BJ (cell line): Measurements from ENCODE around the gene LYPLAL1. TPM values are rescaled to one million over a fixed set of nuclear protein-coding genes. Genes with fewer than 3 reads are reported as not detected.

ENCODE experiments used
- CTCF ChIA-PET: fragments of 350-600 bp; formaldehyde crosslinking; extraction: SDS; loops from one replicate; lab custom pipeline; 2021; ENCODE audit warnings: antibody characterized with exemption, inconsistent platforms; lab: Yijun Ruan, JAX
- POLR2A ChIA-PET: fragments of 300-600 bp; sonication (Branson Sonifier 250); formaldehyde crosslinking; extraction: SDS; loops from one replicate; lab custom pipeline; 2021; ENCODE audit warnings: antibody characterized with exemption; lab: Charles Lee
- DNase-seq: peaks from one replicate; pipeline ENCODE4 v3.0.0-alpha.2; 2011; ENCODE audit warnings: low read depth
- H3K27me3 ChIP-seq: 2 replicates; pipeline ENCODE4 v1.6.0; 2011; ENCODE audit warnings: low read length; ENCODE audit not compliant: control insufficient read depth, insufficient read depth
- H3K36me3 ChIP-seq: 2 replicates; pipeline ENCODE4 v1.5.1; 2011; ENCODE audit warnings: low read length; ENCODE audit not compliant: control insufficient read depth, insufficient read depth
- H3K4me3 ChIP-seq: 2 replicates; pipeline ENCODE4 v1.5.1; 2011; ENCODE audit warnings: low read depth, mild to moderate bottlenecking, control low read depth, low read length
- polyA plus RNA-seq: library from polyadenylated mRNA; depleted of rRNA; stranded (reverse); fragments of >200 nt; gene quantifications from 2 replicates; pipeline ENCODE4 v1.2.3, GENCODE V29; 2011
- TF ChIP-seq, protein P1 (sequence below): IDR thresholded peaks from 2 replicates; pipeline ENCODE4 v1.5.1; 2011; ENCODE audit warnings: low read depth, mild to moderate bottlenecking, control low read depth, inconsistent platforms, low read length, moderate library complexity; ENCODE audit not compliant: insufficient read depth

LYPLAL1 gene
- polyA plus RNA-seq, 1 experiment: 4.1 TPM

- no peaks in the 10 kb centered on the region for H3K36me3 ChIP-seq
- no peak for DNase-seq
- H3K27me3 ChIP-seq: no peaks in the 10 kb centered on the region
- TF ChIP-seq, protein P1, sequence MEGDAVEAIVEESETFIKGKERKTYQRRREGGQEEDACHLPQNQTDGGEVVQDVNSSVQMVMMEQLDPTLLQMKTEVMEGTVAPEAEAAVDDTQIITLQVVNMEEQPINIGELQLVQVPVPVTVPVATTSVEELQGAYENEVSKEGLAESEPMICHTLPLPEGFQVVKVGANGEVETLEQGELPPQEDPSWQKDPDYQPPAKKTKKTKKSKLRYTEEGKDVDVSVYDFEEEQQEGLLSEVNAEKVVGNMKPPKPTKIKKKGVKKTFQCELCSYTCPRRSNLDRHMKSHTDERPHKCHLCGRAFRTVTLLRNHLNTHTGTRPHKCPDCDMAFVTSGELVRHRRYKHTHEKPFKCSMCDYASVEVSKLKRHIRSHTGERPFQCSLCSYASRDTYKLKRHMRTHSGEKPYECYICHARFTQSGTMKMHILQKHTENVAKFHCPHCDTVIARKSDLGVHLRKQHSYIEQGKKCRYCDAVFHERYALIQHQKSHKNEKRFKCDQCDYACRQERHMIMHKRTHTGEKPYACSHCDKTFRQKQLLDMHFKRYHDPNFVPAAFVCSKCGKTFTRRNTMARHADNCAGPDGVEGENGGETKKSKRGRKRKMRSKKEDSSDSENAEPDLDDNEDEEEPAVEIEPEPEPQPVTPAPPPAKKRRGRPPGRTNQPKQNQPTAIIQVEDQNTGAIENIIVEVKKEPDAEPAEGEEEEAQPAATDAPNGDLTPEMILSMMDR: no peak
- ChIA-PET POLR2A (no interaction called here), CTCF (no interaction called here)
- H3K4me3 ChIP-seq: no peak overlapping the region
Measured at GRCh38 chr1:219232890-219233289, 59.2 kb downstream of the LYPLAL1 start.

DNA sequence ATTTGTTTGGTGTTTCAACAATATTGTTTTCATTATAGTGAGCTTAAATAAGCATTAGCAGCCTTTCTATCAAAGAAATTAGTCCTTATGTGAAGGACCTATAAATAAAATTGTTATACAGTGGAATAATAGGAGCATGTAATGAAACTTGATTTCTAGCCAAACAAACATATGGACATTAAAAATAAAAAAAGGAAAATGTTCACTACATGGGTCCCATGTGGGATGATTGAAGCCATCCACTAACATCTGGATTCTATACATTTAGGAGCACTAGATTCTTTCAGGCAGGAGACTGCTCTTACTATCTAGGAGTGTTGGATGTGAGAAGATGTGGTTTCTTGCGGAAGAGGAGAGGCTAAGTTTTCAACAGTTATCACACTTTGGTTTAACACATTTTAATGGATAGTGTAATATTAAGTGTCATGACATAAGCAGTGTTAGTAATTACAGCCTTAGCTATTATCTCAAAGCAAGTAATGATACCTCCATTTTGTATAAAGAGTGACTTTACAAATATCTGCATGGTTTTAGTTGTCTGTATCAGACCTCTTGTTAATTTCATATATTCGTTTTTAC, 62.3 kb downstream of the LYPLAL1 start:
- CTCF ChIA-PET: no interaction called here
- POLR2A ChIA-PET: no interaction called here
- Histone ChIP-seq H3K27me3 (no peaks in the 10 kb centered on the region), H3K36me3 (no peaks in the 10 kb centered on the region), H3K4me3 (no peak overlapping the region)
- TF ChIP-seq, protein P1: no peak
- no peak for DNase-seq

DNA sequence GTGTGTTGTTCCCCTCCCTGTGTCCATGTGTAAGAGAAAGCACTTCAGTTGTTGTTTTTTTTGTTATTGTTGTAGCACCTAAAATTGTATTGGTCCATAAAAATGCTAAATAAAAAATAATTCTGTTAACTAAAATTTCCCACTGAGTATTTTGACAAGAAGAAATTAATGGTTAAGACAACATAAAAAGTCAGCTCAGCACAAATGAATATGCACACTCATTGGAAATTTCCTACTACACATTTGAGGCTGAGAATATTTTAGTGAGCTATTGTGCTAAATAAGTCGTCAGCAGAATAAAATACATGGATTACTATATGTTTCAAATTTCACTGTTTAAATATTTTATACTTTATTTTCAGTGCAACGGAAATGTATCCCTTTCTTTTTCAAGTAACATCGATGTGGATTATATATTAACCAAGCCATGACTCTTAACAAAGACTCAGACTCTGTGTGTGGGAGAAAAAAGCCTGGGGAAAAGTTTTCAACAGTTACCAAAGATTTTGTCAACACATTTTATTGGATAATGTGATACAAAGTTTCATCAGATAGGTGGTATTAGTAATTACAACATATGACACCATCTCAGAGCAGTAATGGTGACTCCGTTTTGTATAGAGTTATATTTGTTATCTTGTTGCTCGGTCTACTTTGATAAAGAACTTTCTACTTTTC, 63.4 kb downstream of the LYPLAL1 start:
- TF ChIP-seq, protein P1: no peak
- Histone ChIP-seq H3K36me3 (no peaks in the 10 kb centered on the region), H3K4me3 (no peak overlapping the region), H3K27me3 (no peaks in the 10 kb centered on the region)
- no peak for DNase-seq
- ChIA-PET CTCF (no interaction called here), POLR2A (no interaction called here)

- H3K4me3 ChIP-seq: no peak overlapping the region
- no peaks in the 10 kb centered on the region for H3K27me3 ChIP-seq
- TF ChIP-seq, protein P1: no peak
- CTCF ChIA-PET: no interaction called here
- no peak for DNase-seq
- H3K36me3 ChIP-seq: no peaks in the 10 kb centered on the region
- POLR2A ChIA-PET: interaction anchor here (0.5 kb wide), 1 partner anchor 252 kb away, joined by 4 read pairs; no protein-coding TSS in a partner anchor
Measured at GRCh38 chr1:219239518-219239917, 65.8 kb downstream of the LYPLAL1 start.

DNA sequence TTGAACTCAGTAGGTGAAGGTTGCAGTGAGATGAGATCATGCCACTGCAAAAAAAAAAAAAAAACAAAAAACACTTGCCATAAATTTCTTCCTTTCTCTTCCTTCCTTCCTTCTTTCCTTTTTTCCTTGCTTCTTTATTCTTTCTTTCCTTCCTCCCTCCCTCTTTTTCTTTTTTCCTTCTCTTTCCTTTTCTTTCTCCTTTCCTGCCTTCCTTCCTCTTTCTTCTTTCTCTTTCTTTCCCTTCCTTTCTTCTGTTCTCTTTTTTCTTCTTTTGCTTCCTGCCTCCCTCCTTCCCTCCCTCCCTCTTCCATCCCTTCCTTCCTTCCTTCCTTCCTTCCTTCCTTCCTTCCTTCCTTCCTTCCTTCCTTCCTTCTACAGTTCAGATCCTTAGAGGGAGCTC, 71.2 kb downstream of the LYPLAL1 start:
- no peak overlapping the region for H3K4me3 ChIP-seq
- TF ChIP-seq, protein P1: no peak
- POLR2A ChIA-PET: no interaction called here
- CTCF ChIA-PET: no interaction called here
- no peak for DNase-seq
- H3K36me3 ChIP-seq: no peaks in the 10 kb centered on the region
- no peaks in the 10 kb centered on the region for H3K27me3 ChIP-seq
